Measurements from ENCODE around the gene ZNF277.
"Not testable (repeated sequence)": the region's sequence is repeated elsewhere in the genome, so short reads cannot be mapped to it uniquely, and the experiment has no call there.

The ZNF277 gene

GRCh38 chr7:112300072-112300471 lies 93.6 kb downstream of the ZNF277 start:
- no peak for DNase-seq

DNA sequence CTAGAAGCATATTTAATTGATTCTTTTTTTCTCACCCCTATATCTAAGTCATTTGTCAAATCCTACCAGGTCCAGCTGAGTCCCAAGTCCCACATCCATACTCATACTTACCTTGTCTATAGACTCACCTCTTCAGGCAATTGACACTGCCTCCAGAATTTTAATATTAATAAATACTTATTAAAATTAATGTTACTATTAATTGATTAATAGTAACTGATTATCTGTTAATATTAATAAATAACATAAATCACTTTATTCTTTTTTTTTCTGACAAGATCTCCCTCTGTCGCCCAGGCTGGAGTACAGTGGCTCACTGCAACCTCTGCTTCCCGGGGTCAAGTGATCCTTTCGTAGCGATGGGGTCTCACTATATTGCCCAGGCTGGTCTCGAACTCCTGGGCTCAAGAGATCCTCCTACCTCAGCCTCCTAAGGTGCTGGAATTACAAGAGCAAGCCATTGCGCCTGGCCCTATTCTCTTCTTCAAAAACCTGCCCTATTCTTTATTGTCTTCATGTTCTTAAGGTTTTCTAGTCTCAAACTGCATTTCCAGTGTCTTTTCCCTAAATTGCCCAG lies 94.4 kb downstream of the ZNF277 start:
- no peak for DNase-seq

- no peak for DNase-seq
These were observed 96.1 kb downstream of the ZNF277 start for GRCh38 chr7:112302566-112302965.

DNA sequence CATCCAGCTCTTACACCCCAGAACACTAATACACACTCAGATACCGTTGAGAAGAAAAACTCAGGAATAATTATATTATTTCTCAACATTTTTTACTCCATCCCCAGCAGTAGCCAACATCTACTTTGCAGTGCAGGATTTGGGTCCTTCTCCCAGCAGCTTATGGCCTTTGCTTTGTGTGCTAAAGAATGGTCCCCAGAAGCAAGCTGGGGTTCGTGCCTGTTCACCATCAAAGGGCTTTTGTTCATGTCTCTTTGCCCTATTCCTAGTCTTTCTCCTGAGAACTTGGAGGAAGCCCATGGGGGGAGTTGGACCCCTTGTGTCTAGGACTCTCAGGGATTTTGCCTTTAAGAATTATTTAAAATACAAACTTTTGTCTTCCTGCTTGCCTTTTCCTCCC lies 100.4 kb downstream of the ZNF277 start:
- no peak for DNase-seq

DNA sequence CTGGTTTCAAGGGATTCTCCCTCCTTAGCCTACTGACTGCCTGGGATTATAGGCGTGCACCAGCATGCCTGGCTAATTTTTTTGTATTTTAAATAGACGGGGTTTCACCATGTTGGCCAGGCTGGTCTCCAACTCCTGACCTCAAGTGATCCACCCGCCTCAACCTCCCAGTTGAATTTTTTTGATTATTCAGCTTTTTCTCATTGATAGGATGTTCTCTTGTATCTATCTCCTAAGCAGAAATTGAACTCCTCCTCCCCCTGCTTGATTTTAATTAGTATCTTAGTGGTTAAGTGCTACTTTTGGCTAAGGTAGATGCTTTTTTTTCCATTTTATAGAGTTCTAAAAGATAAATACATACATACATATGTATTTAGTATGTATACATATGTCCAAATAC lies 101.0 kb downstream of the ZNF277 start:
- DNase-seq = no peak

DNA sequence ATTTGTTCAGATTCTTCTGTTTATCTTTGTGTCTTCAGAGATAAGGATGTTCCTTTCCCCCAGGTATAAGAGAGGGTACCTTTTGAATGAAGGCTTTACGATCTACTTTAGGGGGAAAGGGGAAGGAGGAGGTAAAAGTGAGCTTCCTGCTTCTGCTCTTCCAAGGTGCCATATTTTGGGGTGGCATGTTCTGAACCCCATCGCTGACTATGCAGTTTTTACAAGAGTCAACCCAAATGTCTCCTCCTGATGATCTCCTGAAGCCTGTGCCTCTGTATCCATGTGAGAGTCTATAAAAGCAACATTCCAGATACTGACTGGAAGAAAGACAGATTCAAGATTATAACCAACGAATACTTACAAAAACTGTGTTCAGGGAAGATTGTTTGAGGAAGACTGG lies 102.5 kb downstream of the ZNF277 start:
- no peak for DNase-seq

- DNase-seq = not testable (repeated sequence)
These were observed 110.3 kb downstream of the ZNF277 start for GRCh38 chr7:112316803-112317202.

DNA sequence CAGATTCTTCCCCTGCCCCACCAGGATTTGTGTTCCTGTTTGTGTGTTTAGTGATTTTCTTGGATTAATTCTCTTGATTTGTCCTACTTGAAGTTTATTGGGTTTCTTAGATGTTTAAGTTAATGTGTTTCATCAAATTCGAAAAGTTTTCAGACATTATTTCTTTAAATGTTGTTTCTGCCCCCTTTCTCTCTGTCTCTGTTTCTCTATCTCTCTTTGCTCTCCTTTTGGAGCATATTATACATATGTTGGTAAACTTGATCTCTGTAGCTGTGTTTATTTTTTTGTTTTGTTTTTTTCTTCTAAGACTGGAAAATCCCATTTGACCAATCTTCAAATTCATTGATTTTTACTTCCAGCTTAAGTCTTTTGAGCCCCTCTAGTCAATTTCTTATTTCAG lies 115.6 kb downstream of the ZNF277 start:
- DNase-seq = no peak

- no peak for DNase-seq
These were observed 121.1 kb downstream of the ZNF277 start for GRCh38 chr7:112327566-112327965.

DNA sequence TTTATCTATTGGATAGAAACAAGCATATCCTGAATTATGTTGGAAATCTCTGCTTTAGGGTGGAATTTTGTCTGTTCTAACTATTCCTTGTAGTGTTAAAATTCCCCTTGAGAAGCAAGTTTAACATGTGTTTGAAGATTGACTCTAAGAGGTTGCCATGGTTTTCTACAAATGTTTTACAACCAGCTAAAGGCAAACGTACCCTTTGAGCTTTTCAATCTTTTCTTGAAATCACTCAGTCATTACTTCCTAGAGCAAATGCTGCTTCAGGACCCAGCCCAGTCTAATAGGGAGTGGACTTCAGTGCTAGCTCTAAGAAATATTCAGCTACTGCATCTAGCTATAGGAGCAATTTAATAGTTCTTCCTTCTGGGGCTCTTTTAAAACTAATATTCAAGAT lies 125.0 kb downstream of the ZNF277 start:
- DNase-seq = no peak

DNA sequence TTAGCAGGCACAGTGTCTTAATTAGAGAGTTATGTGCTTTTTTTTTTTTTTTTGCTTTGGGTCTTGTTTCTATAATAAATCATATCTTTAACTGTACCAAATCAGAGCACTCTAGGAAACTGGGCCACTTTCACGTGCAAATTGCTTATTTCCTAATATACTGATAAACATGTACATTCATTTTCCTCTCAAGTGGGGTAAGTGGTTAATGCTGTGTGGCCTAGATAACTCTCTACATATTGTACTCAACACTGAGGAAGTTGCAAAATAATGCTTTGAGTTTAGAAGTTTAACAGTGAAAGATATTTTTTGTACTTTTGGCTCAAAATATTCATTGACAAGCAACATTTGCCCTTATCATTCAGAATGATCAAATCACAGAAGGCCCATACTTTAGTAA lies 127.9 kb downstream of the ZNF277 start:
- no peak for DNase-seq

DNA sequence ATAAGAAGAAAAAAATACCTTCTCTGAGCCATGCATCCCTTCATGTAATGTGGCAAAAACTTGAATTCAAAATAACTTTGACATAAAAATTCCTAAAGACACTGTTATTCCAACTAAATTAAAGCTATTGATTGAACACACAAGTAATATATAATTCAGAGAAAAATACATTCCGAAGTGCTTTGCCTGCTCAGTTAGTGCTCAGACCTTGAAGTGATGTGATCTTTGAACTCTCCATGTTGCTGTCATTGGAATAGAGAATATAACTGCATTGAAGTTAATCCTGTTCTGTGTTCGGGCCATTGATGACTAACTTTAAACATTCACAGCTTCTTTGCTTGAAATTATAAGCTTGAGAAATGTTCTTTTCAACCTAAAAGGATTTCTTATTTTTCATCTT lies 129.8 kb downstream of the ZNF277 start:
- no peak for DNase-seq

DNA sequence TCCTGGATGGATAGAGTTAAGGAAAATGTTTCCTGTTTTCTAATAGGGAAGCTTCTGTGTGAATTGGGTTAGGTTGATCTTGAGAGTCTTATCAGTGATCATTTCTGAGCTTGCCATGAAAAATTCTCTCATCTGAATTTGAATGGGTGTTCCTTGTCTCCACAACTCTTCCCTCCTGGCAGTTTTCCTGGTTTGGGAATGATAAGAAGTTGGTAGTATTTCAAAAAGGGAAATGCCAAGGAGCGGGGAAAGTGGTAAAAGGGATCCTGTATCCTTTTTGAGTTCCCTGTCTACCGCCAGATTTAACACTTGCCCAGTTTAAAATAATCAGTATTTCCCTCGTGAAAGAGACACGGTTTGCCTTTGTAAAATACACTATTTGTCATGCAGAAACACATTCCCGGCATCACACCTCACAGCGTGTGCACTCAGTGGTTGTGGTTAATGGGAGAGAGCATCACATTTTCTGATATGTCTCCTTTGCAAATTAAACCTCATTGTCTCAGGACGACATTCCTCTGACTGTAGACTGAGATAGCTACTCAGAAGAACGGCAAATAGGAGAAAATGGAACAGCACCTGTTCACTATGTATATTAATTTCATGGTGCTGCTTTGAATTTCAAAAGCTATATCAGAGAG lies 130.6 kb downstream of the ZNF277 start:
- no peak for DNase-seq

GRCh38 chr7:112337892-112338291 lies 131.4 kb downstream of the ZNF277 start:
- DNase-seq = no peak

DNA sequence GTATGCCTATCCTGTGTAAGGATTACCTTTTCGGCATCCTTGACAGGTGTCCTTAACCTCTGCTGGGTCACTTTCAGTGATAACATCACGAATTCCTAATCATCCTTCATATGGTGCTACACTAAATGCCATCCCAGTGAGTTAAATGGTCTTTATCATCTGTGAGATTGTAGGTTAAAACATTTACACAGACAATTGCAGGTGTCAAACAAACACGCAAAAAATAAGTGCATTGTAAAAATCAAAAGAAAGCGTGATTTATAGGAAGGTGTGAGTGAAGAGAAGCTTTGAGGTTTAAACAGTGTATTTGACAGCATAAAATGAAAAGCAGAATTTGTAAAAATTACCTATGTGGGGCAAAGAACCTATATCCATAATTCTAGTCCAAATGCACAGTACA lies 132.3 kb downstream of the ZNF277 start:
- DNase-seq = no peak

GRCh38 chr7:112341464-112341863 lies 135.0 kb downstream of the ZNF277 start:
- DNase-seq = no peak

DNA sequence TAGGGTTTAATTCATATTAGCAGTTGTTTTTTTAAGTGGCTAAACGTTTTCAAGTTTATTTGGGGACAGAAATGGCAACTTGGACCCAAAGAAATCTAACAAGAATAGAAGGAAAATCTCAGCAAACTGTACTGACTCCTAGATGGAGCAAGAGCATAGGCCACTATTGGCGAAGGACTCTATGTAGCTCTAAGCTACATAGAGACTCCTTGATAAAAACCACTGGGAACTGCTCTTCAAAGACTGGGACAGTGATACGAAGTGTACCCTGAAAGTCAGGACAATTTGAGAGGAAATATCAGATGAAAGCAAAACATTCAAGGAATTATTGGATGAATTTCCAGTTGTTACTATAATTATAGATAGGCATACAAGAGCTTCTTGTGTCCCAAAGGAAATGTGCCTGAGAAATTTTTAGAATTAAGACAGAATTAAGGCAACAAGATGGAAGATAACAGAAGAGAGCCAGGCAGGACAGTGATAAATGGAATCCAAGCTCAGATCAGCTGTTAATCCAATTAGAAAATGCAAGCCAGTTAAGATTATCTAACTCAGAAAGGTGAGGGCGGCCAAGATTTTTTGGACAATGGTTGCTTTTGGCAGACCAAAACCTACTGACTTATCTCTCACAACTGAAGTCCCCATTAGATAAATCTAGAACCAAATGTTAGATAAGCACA lies 140.0 kb downstream of the ZNF277 start:
- no peak for DNase-seq

GRCh38 chr7:112347088-112347487 lies 140.6 kb downstream of the ZNF277 start:
- DNase-seq = no peak

GRCh38 chr7:112350585-112350984 lies 144.1 kb downstream of the ZNF277 start:
- DNase-seq = no peak

- DNase-seq = no peak
These were observed 150.1 kb downstream of the ZNF277 start for GRCh38 chr7:112356596-112356995.

DNA sequence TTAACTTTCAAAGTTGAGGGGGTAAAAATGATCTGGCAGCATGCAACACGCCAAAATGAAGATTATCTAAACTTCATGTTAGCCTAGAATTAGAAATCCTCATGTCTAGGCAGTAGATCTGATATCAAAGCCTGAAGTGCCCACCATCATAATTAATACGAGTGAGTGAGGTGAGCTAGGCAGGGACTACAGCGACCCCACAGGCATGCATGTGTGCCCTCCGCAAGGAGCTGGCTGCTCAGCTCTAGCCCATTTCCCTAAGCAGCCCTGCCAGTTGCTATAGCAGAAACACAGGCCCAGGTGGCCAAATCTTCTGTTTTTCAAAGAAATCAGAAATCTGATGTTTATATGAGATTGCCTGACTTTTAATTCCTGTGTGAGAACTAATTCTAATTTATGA lies 150.6 kb downstream of the ZNF277 start:
- no peak for DNase-seq

GRCh38 chr7:112358513-112358912 lies 152.0 kb downstream of the ZNF277 start:
- DNase-seq = no peak

DNA sequence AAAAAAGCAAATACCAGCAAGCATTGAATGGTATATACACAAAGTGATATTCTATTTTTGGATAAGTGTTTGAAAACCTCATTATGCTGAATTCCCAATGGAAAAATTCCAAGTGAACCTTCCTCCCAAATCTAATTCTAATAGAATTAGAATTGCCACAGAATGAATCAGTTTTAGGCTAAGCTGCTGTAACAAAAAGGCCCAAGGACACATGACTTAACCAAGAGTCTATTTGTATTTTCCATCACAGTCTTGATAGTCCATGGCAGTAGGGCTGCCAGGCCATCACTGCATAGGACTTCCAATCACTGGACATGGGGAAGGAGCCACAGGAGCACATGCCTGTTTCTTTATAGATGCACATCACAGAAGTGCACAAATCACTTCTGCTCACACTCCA lies 152.6 kb downstream of the ZNF277 start:
- DNase-seq = no peak

DNA sequence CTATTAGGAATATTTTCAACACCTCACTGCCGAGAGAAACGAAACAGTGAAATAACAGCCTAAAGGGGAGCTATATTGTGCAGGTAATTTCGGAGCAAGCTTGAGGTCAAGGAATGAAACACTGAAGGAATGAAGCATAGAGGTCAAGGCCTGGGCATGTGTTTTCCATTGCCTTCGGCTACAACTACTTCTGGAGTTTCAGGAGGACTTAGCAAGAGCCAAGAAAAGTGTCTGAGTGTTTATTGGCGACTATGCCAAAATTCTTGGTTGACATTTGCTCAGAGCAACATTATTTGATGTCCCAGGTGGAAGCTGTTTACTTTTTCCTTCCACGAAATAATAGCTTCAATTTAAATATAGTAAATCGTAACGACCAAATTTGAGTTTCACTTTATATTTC lies 154.2 kb downstream of the ZNF277 start:
- no peak for DNase-seq

DNA sequence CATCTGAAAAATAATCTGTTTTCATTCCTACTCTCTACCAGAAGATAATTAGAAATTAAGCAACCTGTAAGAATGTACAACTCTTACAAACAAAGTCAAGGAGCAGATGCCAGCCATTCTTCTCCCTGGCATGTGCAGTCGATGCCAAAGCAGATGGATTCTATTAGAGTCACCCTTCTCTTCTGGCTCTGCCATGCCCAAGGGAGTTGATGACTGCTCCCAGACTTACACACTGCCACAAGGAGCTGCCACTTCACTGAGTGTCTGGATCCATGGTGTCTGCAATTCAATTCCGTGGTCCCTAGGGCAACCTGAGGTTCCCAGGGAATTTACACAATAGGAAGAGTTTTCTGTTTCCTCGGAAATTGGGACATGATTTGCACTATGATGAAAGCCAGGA lies 154.7 kb downstream of the ZNF277 start:
- no peak for DNase-seq
